ENCODE measurements around the gene LCN12.

- TF ChIP-seq GABPA (IDR thresholded peaks at IDR 0.05; ENCODE audit: low read depth) (no peak), CTCF (IDR thresholded peaks at IDR 0.05; ENCODE audit: insufficient read depth, low read length) (no peak), POLR2AphosphoS5 (IDR thresholded peaks at IDR 0.05; ENCODE audit: low read depth) (no peak), REST (IDR thresholded peaks at IDR 0.05; ENCODE audit: insufficient replicate concordance, low read depth) (no peak), SPI1 (IDR thresholded peaks at IDR 0.05; ENCODE audit: borderline replicate concordance, low read depth) (no peak)
These were observed 16.5 kb downstream of the LCN12 start for GRCh38 chr9:136968333-136969127.

Data from HL-60 (cell line).